GM18870 (cell line): Measurements from ENCODE around the gene ZDHHC23.

Experiments
- ATAC-seq: cut with Tn5 transposase; IDR thresholded peaks from one replicate; pipeline ENCODE4 v1.9.1; 2021; ENCODE audit warnings: moderate library complexity; ENCODE audit not compliant: unreplicated experiment

ZDHHC23 gene

GRCh38 chr3:113947372-113948014, at the start of gene ZDHHC23:
ZDHHC23 (plus strand) TSS chr3:113948013; CDS start chr3:113948803, 790 bp downstream.
- peak; percentile 40 for ATAC-seq

DNA sequence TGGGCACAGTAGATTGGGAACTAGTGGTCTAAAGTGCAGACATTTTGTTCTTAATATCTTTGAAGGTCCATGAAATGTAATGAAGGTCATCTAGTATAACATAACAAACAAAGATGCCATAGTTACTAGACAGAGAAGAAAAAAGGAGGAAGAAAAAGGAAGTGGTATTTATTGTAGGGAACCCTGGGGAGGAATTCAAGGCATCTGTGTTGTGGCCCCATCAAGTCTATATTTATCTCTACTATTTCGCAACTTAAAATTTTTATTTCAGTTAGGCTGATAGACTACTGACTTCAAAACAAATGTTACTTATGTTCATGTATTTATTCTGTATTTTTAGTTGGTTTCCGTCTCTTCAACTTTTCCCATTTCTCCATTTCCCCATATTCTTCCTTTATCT, 48.9 kb upstream of the ZDHHC23 start:
- ATAC-seq, result no peak

- no peak for ATAC-seq
Measured at GRCh38 chr3:113906568-113907140, 41.2 kb upstream of the ZDHHC23 start.

GRCh38 chr3:113908133-113908532, 39.7 kb upstream of the ZDHHC23 start:
- ATAC-seq, result no peak

- no peak for ATAC-seq
Measured at GRCh38 chr3:113910966-113911365, 36.8 kb upstream of the ZDHHC23 start.

DNA sequence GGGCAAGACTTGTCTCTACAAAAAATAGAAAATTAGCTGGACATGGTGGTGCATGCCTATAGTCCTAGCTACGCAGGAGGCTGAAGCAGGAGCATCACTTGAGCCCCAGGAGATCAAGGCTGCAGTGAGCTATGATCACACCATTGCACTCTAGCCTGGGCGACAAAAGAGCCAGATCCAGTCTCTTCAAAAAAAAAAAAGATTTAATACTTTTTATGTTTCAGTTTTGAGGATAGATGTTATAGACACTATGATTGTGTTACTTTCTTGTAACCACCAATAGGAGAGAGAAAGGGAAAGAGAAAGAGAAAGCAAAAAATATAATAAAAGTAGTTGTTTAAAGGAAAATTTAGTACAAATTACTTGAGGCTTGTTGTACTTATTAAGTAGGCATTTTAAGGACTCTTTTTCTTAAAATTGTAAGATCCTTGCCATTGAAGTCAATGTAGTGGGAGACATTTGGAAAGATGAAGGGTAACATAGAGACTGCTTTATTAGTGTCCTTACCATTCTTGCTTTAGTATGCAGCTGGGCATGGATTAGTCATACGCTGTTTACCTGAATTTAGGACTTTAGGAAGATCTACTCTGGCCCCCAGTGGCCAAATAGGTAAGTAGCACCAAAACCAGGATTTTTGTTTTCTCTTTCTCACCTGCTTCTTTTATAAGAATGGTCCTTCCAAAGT, 35.1 kb upstream of the ZDHHC23 start:
- ATAC-seq, result peak; percentile 81

GRCh38 chr3:113914646-113915045, 33.2 kb upstream of the ZDHHC23 start:
- ATAC-seq, result no peak

GRCh38 chr3:113927556-113927955, 20.3 kb upstream of the ZDHHC23 start:
- ATAC-seq, result no peak

- no peak for ATAC-seq
Measured at GRCh38 chr3:113946831-113947230, 982 bp upstream of the ZDHHC23 start.

- peak; percentile 43 for ATAC-seq
Measured at GRCh38 chr3:113948015-113948917, 453 bp downstream of the ZDHHC23 start.

- no peak for ATAC-seq
Measured at GRCh38 chr3:113952921-113953320, 5.1 kb downstream of the ZDHHC23 start.

DNA sequence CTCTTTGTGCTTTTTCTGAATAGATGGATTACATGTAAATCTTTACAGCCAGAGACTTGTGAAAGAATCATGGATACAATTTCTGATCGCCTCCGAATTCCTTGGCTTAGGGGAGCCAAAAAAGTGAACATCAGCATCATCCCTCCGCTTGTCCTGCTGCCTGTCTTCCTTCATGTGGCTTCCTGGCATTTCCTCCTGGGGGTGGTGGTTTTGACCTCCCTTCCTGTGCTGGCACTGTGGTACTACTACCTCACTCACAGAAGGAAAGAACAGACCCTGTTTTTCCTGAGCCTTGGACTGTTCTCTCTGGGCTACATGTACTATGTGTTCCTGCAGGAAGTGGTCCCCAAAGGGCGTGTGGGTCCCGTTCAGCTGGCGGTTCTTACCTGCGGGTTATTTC, 5.9 kb downstream of the ZDHHC23 start:
- ATAC-seq, result no peak

DNA sequence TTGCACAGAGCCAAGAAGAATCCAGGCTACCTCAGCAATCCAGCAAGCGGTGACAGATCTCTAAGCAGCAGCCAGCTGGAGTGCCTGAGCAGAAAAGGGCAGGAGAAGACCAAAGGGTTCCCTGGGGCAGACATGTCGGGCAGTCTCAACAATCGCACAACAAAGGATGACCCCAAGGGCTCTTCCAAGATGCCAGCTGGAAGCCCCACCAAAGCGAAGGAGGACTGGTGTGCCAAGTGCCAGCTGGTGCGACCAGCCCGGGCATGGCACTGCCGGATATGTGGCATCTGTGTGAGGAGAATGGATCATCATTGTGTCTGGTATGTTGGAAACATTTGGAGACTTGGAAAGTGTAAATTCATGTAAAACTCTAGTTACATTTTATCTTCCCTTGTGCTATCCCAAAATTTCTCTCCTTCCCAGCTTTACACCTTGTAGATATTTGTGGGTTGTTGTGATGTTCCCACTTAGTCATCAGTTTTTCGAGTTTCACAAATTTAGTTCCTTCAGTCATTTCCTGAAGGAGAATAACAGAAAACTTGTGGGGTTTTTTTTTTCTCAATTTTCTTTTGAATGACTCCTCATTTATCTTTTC, 6.4 kb downstream of the ZDHHC23 start:
- no peak for ATAC-seq

DNA sequence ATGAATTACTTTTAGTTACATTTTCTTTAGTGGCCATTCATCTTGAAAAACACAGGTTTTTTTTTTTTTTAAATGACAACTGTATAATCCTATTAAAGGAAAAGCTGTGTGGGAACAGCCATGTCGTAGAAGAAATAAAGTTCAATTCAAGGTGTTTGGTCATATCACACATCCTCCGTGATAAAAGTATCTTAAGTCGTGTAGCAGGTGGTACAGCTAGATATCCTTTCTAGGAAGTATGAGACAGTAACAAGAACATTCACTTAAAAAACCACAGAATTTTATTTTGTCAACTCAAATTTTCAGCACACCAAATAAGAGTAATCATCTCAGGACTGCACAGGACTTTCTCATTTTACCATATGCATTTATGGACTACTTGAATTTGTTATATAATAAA, 16.1 kb downstream of the ZDHHC23 start:
- ATAC-seq, result no peak

GRCh38 chr3:113966172-113966571, 18.4 kb downstream of the ZDHHC23 start:
- no peak for ATAC-seq

- no peak for ATAC-seq
Measured at GRCh38 chr3:113968986-113969385, 21.2 kb downstream of the ZDHHC23 start.

- ATAC-seq, result no peak
Measured at GRCh38 chr3:113977822-113978221, 30.0 kb downstream of the ZDHHC23 start.

DNA sequence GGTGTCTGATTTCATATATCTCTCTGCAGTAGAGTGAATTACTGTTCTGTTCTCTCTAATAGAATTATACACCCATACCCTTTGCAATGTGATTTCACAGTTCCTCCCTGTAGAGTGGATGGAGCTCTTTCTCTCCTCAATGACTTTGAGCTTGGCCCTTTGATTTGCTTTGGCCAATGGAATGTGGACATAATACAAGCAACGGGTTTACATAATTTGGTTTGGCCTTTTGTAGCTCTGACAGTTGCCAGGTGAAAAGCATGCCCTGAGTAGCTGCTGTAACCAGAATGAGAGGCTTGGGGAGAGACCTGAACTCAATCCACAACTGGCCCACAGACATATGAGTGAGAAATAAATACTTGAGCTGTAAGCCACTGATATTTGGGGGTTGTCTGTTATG, 32.1 kb downstream of the ZDHHC23 start:
- no peak for ATAC-seq

DNA sequence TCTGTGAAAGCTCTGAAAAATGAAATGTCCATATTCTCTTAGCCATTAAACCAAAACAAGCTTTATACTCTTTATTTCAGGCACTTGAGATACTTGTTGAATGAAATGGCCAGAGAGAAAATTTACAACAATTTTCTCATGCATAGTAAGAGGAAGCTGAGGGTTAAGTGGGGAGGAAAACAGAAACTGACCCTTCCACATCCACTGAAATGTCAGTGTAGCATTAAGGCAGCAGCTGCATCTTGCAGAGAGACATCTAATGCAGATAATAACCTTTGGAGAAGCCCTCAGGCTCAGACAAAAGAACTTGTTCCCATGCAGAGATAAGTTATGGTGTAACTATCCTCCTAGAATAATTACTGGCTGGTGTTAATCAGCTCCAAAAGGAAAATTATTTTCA, 34.0 kb downstream of the ZDHHC23 start:
- ATAC-seq, result no peak

DNA sequence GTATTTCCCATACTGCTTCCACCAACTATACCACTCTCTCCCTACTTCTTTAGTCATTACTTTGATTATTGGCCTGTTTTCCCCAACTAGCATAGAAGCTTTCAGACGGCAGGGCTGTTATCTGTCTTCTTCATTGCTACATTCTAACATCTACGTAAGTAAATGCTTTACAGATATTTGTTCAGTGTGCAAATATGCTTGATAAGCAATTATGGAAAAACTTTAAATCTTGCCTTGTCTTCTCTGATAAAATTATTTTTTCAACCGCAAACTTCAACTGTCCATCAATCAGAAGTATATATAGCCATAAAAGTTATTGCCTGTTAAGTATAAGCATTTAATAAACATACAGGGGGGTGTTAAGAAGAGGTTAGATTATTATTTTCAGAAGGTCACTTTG, 35.7 kb downstream of the ZDHHC23 start:
- ATAC-seq, result no peak

- no peak for ATAC-seq
Measured at GRCh38 chr3:113985541-113985940, 37.7 kb downstream of the ZDHHC23 start.
